Suprapubic skin (tissue), 3 donors: ENCODE data around the gene PAX4.

Source experiments
- EP300 ChIP-seq: sonication (generic); formaldehyde crosslinking; IDR thresholded peaks from one replicate; pipeline ENCODE4 v1.6.1; 2017; ENCODE audit warnings: antibody characterized with exemption
- POLR2A ChIP-seq, 2 donors: fragments of 450-650 bp; IDR thresholded peaks; one replicate each; pipeline ENCODE4 v1.6.1; 2017; ENCODE audit warnings: antibody characterized with exemption in 2 of 2, mild to moderate bottlenecking in 2 of 2, moderate library complexity in 2 of 2
- TF ChIP-seq, protein P1 (sequence below), 2 donors: fragments of 200-600 bp in 1 of 2; fragments of 450-650 bp in 1 of 2; sonication (generic) in 1 of 2; IDR thresholded peaks; one replicate each; pipeline ENCODE4 v1.5.1; 2016 to 2019; ENCODE audit warnings: antibody characterized with exemption in 2 of 2, mild to moderate bottlenecking in 1 of 2, moderate library complexity in 1 of 2

DNA sequence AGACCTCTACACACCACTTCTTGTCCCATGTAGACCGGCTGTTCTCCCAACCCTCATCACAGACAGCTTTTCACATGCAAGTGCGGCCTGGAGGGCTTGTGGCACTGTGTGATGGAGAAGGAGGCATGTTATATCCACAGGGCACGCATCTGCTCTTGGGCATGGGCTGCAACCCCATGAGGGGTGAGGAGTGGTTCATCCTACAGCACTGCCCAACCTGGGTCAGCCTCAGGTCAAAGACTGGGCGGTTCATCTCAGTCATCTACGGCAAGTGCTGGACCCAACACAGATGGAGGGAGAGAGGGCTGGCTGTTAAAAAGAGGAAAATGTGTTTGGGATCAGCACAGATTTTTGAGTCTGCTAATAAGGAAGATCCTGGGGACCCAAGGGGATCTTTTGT lies 22.2 kb downstream of the PAX4 start:
- TF ChIP-seq POLR2A (IDR thresholded peaks at IDR 0.05) (no peak), EP300 (no peak)
- TF ChIP-seq, protein P1, sequence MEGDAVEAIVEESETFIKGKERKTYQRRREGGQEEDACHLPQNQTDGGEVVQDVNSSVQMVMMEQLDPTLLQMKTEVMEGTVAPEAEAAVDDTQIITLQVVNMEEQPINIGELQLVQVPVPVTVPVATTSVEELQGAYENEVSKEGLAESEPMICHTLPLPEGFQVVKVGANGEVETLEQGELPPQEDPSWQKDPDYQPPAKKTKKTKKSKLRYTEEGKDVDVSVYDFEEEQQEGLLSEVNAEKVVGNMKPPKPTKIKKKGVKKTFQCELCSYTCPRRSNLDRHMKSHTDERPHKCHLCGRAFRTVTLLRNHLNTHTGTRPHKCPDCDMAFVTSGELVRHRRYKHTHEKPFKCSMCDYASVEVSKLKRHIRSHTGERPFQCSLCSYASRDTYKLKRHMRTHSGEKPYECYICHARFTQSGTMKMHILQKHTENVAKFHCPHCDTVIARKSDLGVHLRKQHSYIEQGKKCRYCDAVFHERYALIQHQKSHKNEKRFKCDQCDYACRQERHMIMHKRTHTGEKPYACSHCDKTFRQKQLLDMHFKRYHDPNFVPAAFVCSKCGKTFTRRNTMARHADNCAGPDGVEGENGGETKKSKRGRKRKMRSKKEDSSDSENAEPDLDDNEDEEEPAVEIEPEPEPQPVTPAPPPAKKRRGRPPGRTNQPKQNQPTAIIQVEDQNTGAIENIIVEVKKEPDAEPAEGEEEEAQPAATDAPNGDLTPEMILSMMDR (IDR thresholded peaks at IDR 0.05) = no peak
